Loucy (cell line): Measurements from ENCODE around the gene NDRG3.

Source experiments
- EZH2phosphoT487 ChIP-seq: fragments of 200-600 bp; IDR thresholded peaks from 2 replicates; pipeline ENCODE4 v1.6.1; 2018; ENCODE audit warnings: antibody characterized with exemption, mild to moderate bottlenecking, moderate library complexity, borderline replicate concordance
- TF ChIP-seq, protein P1 (sequence below): fragments of 200-600 bp; sonication (generic); conservative IDR thresholded peaks from 2 replicates; pipeline ENCODE4 v1.5.1; 2014; ENCODE audit warnings: mild to moderate bottlenecking, antibody characterized with exemption, low read length

DNA sequence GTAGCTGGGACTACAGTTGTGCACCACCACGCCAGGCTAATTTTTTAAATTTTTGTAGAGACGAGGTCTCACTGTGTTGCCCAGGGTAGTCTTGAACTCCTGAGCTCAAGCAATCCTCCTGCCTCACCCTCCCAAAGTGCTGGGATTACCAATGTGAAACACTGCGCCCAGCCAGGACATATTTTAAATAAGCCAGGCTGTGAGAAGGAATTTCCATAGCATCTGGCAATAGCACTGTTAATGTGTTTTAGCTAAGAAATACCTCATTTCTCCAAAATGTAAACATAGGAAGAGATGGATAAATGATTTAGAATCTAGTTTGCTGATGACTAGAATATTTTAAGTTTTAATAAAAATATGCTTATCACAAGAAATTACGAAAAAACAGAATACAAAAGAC, 72.9 kb downstream of the NDRG3 start:
- TF ChIP-seq, protein P1, sequence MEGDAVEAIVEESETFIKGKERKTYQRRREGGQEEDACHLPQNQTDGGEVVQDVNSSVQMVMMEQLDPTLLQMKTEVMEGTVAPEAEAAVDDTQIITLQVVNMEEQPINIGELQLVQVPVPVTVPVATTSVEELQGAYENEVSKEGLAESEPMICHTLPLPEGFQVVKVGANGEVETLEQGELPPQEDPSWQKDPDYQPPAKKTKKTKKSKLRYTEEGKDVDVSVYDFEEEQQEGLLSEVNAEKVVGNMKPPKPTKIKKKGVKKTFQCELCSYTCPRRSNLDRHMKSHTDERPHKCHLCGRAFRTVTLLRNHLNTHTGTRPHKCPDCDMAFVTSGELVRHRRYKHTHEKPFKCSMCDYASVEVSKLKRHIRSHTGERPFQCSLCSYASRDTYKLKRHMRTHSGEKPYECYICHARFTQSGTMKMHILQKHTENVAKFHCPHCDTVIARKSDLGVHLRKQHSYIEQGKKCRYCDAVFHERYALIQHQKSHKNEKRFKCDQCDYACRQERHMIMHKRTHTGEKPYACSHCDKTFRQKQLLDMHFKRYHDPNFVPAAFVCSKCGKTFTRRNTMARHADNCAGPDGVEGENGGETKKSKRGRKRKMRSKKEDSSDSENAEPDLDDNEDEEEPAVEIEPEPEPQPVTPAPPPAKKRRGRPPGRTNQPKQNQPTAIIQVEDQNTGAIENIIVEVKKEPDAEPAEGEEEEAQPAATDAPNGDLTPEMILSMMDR: no peak
- TF ChIP-seq EZH2phosphoT487: no peak
